ENCODE measurements around the gene PLA2G2F.

PLA2G2F gene

GRCh38 chr1:20107351-20107750, 31.8 kb upstream of the PLA2G2F start:
- Histone ChIP-seq H3K9me2 (replicated peaks; ENCODE audit: insufficient read depth, low read length) (no peaks in the 10 kb centered on the region), H3K79me2 (ENCODE audit: insufficient read depth, low read length) (no peaks in the 10 kb centered on the region), H3K36me3 (ENCODE audit: low read length) (no peaks in the 10 kb centered on the region), H2AFZ (ENCODE audit: low read depth, low read length, severe bottlenecking) (no peak overlapping the region), H3K27ac (ENCODE audit: low read depth, low read length) (no peak overlapping the region), H3K27me3 (ENCODE audit: low read length) (no peaks in the 10 kb centered on the region), H3F3A (ENCODE audit: insufficient read depth) (no peaks in the 10 kb centered on the region), H3K4me2 (ENCODE audit: low read depth, low read length, poor library complexity, severe bottlenecking) (no peak overlapping the region), H3K9me3 (ENCODE audit: insufficient read depth, low read length) (no peaks in the 10 kb centered on the region), H3K9ac (ENCODE audit: low read length) (no peak overlapping the region), H4K20me1 (ENCODE audit: low read depth, low read length) (no peaks in the 10 kb centered on the region), H3K4me3 (ENCODE audit: insufficient read depth, low read length, poor library complexity, severe bottlenecking) (no peak overlapping the region)
- no peak for TF ChIP-seq CTCF (IDR thresholded peaks at IDR 0.05; ENCODE audit: insufficient read depth, low read length, poor library complexity, severe bottlenecking)

- TF ChIP-seq EZH2phosphoT487 (conservative IDR thresholded peaks at IDR 0.05; ENCODE audit: low read length) (no peak), CTCF (IDR thresholded peaks at IDR 0.05; ENCODE audit: insufficient read depth, low read length, poor library complexity, severe bottlenecking) (no peak)
- Histone ChIP-seq H2AFZ (ENCODE audit: low read depth, low read length, severe bottlenecking) (no peak overlapping the region), H3K4me2 (ENCODE audit: low read depth, low read length, poor library complexity, severe bottlenecking) (no peak overlapping the region), H3K9ac (ENCODE audit: low read length) (no peak overlapping the region), H3K9me3 (ENCODE audit: insufficient read depth, low read length) (no peaks in the 10 kb centered on the region), H4K20me1 (ENCODE audit: low read depth, low read length) (no peaks in the 10 kb centered on the region), H3K4me3 (ENCODE audit: insufficient read depth, low read length, poor library complexity, severe bottlenecking) (no peak overlapping the region), H3K27ac (ENCODE audit: low read depth, low read length) (no peak overlapping the region), H3K79me2 (ENCODE audit: insufficient read depth, low read length) (no peaks in the 10 kb centered on the region), H3K36me3 (ENCODE audit: low read length) (no peaks in the 10 kb centered on the region), H3F3A (ENCODE audit: insufficient read depth) (no peaks in the 10 kb centered on the region), H3K9me2 (replicated peaks; ENCODE audit: insufficient read depth, low read length) (no peaks in the 10 kb centered on the region), H3K27me3 (ENCODE audit: low read length) (no peaks in the 10 kb centered on the region)
Measured at GRCh38 chr1:20107796-20108195, 31.3 kb upstream of the PLA2G2F start.

- H3K9me2 ChIP-seq (replicated peaks; ENCODE audit: insufficient read depth, low read length), result no peaks in the 10 kb centered on the region
- no peaks in the 10 kb centered on the region for H4K20me1 ChIP-seq (ENCODE audit: low read depth, low read length)
- no peaks in the 10 kb centered on the region for H3K36me3 ChIP-seq (ENCODE audit: low read length)
- H2AFZ ChIP-seq (ENCODE audit: low read depth, low read length, severe bottlenecking), result no peak overlapping the region
- no peaks in the 10 kb centered on the region for H3F3A ChIP-seq (ENCODE audit: insufficient read depth)
- TF ChIP-seq EZH2phosphoT487 (conservative IDR thresholded peaks at IDR 0.05; ENCODE audit: low read length) (no peak), CTCF (IDR thresholded peaks at IDR 0.05; ENCODE audit: insufficient read depth, low read length, poor library complexity, severe bottlenecking) (no peak)
- no peak overlapping the region for H3K9ac ChIP-seq (ENCODE audit: low read length)
- H3K4me3 ChIP-seq (ENCODE audit: insufficient read depth, low read length, poor library complexity, severe bottlenecking), result no peak overlapping the region
- H3K27me3 ChIP-seq (ENCODE audit: low read length), result no peaks in the 10 kb centered on the region
- no peaks in the 10 kb centered on the region for H3K9me3 ChIP-seq (ENCODE audit: insufficient read depth, low read length)
- H3K4me2 ChIP-seq (ENCODE audit: low read depth, low read length, poor library complexity, severe bottlenecking), result no peak overlapping the region
- no peak overlapping the region for H3K27ac ChIP-seq (ENCODE audit: low read depth, low read length)
- no peaks in the 10 kb centered on the region for H3K79me2 ChIP-seq (ENCODE audit: insufficient read depth, low read length)
Measured at GRCh38 chr1:20108366-20109123, 30.6 kb upstream of the PLA2G2F start.
